Raji (cell line): ENCODE results near the gene LACRT.

ENCODE experiments used
- POLR2A ChIP-seq: IDR thresholded peaks from 2 replicates; pipeline ENCODE4 v1.6.1; 2011; ENCODE audit warnings: low read depth, low read length, control low read depth; ENCODE audit not compliant: insufficient read depth

LACRT gene, protein sequence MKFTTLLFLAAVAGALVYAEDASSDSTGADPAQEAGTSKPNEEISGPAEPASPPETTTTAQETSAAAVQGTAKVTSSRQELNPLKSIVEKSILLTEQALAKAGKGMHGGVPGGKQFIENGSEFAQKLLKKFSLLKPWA

DNA sequence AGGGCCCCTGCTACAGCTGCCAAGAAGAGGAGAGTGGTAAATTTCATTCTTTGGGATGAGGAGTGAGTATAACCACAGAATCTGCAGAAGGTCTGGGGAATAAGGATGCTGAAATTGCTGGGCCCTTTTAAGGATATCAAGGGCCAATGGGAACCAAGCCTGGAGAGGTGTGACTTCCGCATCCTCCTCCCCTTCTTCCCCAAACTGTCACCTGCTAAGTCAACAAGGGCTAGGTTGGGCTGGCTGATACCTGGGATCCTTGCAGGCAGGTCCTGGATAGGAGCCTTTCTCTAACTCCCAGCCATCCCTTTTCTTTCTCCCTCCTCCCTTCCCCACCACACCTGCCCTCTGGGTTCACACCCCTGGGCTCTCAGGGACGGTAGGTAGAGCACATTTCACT, at the start of gene LACRT:
Gene LACRT (minus strand): TSS at position 101 of the 400 bp plus-strand sequence. CDS start 54 bp downstream, at position 47.
- TF ChIP-seq POLR2A = no peak

DNA sequence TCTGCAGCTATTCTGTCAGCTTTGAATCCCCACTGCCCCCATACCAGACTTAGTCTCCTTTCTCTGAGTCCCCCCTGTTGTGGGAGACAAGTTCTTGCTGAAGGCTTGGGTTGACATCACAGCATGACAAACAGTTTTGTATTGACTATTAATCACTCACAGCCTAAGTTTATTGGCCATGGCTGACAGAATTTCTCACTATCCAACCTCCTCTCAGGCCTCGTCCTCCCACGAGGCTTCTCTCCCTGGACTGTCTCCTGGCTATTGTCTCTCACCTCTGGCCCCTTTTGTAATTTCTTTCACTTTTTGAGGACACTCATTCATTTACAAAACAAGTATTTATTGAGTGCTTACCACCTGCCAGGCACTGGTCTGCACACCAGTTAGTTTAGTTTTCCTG, 48.7 kb upstream of the LACRT start:
- no peak for TF ChIP-seq POLR2A

DNA sequence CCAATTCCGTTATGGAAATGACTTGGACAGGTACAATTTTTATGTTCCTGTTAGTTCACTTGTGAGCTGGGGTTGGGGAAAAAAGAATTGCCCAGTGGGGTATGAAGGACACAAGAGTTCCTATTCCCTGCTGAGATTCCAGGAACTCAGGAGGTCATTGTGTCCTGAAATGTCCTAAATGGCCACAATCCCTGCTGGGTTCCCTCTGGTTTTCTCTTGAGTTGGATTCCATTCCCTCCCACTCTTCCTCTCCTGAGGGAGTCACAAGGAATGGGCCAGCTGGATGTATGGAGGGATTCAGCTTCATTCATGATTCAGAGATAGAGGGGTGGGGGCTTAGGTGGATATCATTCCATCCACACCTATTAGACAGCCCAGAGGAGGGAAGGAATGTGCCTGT, 48.0 kb upstream of the LACRT start:
- no peak for TF ChIP-seq POLR2A

DNA sequence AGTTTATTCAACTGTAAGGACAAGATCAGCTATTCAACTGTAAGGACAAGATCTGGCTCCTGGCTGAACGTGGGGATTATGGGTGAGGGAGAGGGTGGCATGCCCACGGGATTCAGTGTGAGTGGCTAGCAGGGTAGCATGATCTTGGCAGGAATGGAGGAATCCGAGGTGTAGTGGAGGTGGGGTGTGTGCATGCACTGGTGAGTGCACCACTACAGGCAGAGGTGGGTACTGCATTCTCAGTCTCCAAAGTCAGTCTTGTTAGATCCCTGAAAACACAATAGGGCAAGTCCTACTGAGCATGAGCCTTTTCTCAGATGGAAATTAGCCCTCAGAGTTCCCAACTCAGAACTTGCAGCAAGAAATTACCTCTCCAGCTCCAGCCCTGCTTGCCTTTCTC, 45.7 kb upstream of the LACRT start:
- no peak for TF ChIP-seq POLR2A

DNA sequence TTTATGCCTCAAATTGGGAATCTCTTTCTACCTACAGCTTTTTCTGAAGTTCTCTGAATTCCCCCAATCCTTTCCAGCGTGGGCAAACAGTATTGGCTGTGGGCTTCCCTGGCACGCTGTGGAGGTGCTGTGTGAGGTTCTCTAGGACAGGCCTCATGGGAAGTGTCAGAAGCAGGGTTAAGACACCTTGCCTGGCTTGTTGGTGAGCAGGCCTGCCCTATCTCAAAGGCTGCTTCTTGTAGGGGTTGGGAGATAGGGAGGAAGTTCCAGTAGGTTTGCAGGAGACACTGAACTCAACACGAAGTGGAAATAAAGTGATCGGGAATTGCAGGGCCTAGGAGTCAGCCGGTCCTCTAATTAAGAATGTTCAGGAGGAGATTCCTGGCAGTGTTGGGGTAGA, 43.4 kb upstream of the LACRT start:
- TF ChIP-seq POLR2A = no peak

DNA sequence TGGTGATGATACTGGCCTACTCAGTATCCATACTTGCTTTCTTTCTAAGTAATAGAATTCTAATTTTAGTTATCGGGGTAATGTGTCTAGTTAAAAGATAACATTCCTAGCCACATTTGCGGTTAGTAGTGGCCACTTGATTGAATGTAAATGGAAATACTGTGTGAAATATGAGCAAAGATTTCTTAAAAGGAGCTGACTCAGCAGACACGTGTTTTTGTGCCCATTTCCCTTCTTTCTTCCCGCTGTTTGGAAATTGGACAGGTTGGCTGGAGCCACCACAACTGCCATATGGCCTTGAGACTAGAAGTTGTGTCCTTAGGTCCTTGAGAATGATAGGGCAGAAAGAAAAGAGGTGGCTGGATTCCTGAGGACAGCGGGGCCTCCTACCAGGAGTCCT, 33.2 kb upstream of the LACRT start:
- no peak for TF ChIP-seq POLR2A

DNA sequence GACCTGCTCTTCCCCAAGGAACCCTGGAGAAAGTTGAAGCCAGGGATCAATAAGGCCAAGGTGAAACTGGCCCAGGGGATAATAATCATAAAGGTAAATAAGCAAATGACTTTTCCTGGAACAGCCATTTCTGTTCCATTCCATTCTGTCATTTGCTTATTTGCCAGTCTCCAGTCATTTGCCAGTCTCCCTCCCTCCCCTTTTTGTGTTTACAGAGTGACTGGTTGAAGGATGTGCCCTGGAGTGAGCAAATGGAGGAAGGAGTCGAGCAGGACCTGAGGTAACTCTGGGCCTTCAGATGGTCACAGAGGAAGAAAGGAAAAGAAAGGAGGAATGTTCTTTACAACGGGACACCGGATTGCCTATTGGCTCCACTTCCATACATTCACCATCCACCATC, 31.3 kb upstream of the LACRT start:
- no peak for TF ChIP-seq POLR2A

DNA sequence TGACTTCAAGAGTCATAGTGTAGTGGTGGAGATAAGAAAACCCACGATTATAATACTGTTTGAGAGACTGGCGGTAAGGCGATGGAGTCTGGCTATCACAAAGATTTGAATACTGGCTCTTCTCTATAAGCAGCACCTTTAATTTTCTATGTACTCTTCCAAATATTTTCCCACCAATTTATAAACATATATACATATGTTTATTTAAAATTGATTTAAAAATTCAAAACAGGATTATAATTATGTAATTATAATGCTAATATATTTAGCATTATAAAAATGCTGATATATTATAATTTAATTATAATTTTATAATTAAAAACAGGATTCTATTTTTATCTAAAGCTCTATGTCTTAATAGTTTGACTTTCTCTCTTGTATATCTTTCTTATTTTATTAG, 28.9 kb upstream of the LACRT start:
- no peak for TF ChIP-seq POLR2A

DNA sequence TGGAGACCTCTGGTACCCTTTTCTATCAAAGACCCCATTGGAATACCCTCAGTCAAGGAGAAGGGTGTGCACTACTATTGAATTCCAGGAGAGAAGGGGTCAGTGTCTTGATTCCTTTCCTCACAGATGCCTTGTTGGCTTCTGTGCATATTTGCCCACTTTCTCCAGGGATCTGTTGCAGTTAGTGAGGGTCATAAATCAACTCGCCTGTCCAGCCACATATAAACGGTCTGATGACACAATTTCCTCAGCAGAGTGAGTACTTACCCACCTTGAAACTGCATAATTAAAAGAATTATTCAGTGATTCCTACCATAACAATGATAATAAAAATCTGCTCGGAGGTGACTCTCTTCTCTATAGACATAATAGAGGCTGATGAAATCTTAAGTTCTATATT, 27.3 kb upstream of the LACRT start:
- no peak for TF ChIP-seq POLR2A

DNA sequence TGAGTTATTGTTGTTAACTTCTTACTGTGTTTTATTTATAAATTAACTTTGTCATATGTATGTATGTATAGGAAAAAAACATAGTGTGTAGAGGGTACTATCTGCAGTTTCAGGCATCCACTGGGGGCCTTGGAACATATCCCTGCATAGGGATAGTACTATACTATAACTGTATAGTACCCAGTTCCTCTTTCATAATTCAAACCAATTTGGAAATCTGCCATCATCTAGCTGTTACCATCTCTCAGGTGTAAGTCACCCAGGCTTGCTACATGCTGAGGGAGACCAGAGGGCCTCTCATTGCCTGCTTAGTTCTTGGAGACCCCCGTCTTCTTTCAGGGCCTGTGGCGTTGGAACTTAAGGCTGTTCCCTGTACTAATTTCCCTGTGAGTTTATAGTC, 26.4 kb upstream of the LACRT start:
- TF ChIP-seq POLR2A = no peak

DNA sequence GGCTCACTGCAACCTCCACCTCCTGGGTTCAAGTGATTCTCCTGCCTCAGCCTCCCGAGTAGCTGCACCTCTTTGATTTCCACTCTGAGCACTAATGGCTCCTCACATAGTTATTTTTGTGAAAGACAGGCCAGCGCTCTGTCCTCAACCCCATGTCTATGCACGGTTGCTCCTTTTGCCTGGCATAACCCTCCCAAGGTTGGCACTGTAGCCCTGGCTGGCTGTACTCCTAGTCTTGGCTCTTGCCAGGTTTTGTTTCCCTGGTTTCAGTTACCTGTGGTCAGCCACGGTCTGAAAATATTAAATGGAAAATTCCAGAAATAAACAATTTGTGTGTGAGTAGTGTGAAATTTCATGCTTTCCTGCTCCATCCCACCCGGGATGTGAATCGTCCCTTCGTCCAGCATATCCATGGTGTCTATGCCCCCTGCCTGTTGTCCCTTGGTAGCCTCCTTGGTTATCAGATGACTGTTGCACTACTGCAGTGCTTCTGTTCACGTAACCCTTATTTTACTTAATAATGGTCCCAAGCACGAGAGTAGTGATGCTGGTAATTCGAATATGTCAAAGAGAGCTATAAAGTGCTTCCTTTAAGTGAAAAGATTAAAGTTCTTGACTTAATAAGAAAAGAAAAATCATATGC, 25.7 kb upstream of the LACRT start:
- TF ChIP-seq POLR2A = no peak

DNA sequence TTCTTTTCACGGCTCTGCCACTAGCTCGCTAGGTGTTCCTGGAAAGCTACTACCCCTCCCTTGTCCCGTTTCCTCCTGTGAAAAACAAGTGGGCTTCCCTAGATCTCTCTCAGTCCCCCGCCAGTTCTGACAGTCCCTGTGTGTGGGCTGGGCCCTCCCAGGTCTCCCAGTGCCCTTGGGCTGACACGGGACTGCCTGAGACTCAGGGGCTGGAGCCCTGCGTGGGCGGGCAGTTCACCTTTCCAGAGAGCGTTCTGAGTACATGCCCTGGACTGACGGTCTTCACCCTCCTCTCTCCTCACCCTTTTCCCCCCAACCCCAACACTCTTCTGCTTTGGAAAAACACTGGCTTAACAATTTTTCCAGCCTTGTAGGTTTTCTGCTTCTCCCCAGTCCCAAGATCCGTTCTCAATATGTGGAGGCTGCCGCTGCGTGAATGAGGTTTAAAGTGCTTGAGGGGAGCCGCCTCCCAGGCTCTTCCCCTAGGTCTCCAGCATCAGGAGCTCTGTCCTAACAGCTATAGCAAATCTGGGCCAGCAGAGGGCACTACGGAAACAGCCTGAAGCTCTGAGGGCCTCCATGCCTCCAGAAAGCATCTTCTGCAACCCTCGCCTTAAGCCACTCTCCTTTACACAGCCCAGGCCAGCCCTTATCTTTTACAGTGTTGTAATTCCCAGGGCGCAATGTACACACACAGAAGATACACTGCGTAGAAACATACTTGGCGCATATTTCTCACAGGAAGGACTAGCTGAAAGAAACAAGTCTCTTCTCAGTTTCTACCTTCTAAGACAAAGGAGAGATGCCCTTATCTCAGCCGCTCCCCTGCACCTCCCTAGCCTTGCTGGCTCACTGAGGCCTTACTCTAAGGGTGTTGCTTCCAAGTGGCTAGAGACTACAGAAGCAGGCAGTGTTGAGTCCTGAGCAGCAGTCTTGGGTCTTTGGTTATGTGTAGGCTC, 23.9 kb upstream of the LACRT start:
- TF ChIP-seq POLR2A = no peak

DNA sequence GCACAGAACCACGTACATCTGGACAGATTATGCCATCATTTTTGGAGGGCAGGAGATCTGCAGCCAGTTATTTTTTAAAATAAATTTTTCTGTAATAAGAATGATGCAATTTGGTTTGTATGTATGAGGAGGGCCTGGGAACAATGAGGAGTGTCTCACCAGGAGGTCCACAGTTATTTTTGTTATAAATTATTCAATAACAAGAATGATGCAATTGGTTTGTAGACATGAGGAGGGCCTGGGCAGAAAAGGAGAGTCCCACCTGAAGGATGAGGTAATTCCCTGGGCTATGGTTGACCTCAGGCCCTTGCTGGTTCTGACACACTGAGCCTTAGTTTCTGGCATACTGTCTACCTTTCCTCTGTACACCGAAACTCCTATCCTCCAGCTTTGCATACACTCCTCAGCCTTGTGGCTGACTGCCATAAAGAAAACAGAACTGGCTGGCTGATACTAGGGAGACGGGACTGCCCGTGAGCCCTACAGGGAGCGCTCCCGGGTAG, 22.5 kb upstream of the LACRT start:
- TF ChIP-seq POLR2A = no peak

DNA sequence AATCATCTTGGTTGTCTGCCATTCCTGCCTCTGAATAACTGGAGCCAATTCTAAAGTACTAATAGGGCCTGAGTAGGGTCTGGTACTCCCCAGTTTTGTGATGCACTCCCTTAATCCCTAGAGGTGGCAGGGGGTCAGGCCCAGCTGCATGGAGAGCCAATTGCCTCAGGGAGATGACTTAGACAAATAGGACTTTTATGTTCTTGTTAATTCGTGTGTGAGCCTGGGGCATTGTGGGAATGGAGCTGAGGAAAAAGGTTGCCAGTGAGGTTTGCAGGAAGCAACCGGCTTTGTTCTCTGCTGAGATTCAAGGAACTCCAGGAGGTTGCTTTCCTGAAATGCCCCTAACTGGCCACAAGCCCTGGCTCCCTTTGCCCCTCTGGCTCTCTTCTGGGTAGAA, 20.2 kb upstream of the LACRT start:
- no peak for TF ChIP-seq POLR2A

DNA sequence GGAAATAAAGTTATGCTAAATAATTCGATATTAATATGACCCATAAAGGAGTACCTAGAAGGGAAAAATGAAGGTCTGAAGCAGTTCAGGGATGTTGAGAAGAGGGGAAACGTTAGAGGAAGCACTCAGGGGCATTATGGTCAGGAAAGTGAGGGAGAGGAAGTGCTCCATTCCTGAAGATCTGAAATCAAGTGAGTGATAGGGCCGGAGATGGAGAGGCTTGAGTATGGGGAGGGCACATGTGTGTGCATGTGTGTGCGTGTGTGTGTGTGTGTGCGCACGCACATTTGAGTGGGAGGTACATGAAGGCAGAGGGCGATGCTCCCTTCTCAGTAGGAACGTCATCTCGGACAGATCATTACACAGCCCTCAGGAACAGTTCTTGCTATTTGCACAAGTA, 18.3 kb upstream of the LACRT start:
- no peak for TF ChIP-seq POLR2A

DNA sequence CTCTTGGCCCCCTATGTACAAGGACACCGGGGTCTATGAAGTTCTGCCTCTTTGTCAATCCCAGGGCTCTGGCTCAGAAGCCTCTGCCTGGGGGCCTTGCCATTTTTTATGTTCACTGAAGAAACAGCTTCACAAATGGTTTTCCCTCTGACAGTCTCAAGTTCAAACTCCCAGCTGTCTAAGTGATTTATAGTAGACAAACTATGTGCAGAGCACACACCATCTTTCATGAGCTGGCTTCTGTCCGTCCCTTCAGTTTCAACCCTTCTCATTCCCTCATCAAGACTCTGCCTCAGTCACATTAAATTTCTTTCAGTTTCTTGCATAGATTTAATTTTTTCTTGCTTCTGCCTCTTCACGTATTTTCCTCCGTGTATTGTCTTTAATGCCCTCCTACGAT, 16.2 kb upstream of the LACRT start:
- no peak for TF ChIP-seq POLR2A
